Epithelial cell of proximal tubule (primary cell): ENCODE data around the gene LUZP2. TPM values are rescaled to one million over a fixed set of nuclear protein-coding genes. Genes with fewer than 3 reads are reported as not detected.

Experiments used
- DNase-seq: peaks from one replicate; pipeline ENCODE4 v3.0.0-alpha.2; 2011; ENCODE audit warnings: low read depth
- H3K4me3 ChIP-seq: 2 replicates; pipeline ENCODE4 v1.5.1; 2011; ENCODE audit warnings: low read depth, mild to moderate bottlenecking, low read length
- total RNA-seq: library from RNA; depleted of rRNA; stranded (reverse); fragments of >200 nt; gene quantifications from 2 replicates; pipeline ENCODE4 v1.2.3, GENCODE V29; 2015
- TF ChIP-seq, protein P1 (sequence below): conservative IDR thresholded peaks from 2 replicates; pipeline ENCODE4 v1.5.1; 2012; ENCODE audit warnings: low read depth, mild to moderate bottlenecking, low read length

LUZP2 gene
- total RNA-seq, 1 donor from 2014 or later, result 0.75 TPM

- no peak overlapping the region for H3K4me3 ChIP-seq
- no peak for DNase-seq
- TF ChIP-seq, protein P1, sequence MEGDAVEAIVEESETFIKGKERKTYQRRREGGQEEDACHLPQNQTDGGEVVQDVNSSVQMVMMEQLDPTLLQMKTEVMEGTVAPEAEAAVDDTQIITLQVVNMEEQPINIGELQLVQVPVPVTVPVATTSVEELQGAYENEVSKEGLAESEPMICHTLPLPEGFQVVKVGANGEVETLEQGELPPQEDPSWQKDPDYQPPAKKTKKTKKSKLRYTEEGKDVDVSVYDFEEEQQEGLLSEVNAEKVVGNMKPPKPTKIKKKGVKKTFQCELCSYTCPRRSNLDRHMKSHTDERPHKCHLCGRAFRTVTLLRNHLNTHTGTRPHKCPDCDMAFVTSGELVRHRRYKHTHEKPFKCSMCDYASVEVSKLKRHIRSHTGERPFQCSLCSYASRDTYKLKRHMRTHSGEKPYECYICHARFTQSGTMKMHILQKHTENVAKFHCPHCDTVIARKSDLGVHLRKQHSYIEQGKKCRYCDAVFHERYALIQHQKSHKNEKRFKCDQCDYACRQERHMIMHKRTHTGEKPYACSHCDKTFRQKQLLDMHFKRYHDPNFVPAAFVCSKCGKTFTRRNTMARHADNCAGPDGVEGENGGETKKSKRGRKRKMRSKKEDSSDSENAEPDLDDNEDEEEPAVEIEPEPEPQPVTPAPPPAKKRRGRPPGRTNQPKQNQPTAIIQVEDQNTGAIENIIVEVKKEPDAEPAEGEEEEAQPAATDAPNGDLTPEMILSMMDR, result no peak
Measured at GRCh38 chr11:24594401-24594800, 97.5 kb downstream of the LUZP2 start.

- TF ChIP-seq, protein P1, result no peak
- no peak overlapping the region for H3K4me3 ChIP-seq
- no peak for DNase-seq
Measured at GRCh38 chr11:24598641-24599040, 101.8 kb downstream of the LUZP2 start.

DNA sequence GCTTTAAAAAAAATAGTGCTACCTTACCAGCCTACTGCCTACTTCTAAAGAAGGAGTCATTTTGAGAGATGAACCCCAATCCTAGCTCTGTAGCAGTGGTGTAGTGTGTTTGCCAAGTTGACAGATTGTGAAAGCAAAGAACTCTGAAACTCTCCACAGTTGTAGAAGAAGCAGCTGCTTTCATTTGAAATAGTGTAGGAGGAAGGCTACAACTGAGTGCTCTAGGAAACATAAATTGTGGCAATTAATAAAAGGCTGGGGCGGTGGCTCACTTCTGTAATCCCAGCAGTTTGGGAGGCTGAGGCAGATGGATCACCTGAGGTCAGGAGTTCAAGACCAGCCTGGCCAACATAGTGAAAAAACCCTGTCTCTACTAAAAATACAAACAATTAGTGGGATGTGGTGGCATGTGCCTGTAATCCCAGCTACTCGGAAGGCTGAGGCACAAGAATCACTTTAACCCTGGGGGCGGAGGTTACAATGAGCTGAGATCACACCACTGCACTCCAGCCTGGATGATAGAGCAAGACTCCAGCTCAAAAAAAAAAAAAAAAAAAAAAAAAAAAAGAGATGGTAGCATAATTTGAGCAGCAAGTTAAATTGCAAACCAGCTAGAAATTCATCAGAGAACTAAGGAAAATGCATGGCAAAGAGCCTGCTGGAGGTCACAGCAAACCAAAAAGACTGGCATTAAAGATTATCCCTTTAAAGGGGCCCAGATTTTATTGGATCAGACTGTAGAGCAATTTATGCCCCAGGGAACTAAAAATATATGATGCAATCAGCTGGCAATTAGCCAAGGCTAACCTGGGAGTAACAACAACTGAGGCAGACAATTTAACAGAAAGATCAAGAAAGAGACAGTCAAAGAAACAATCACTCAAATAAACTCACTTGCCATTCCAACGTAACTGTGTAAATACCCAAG is 112.6 kb downstream of the LUZP2 start:
- no peak for DNase-seq
- H3K4me3 ChIP-seq, result no peak overlapping the region
- TF ChIP-seq, protein P1, result no peak

DNA sequence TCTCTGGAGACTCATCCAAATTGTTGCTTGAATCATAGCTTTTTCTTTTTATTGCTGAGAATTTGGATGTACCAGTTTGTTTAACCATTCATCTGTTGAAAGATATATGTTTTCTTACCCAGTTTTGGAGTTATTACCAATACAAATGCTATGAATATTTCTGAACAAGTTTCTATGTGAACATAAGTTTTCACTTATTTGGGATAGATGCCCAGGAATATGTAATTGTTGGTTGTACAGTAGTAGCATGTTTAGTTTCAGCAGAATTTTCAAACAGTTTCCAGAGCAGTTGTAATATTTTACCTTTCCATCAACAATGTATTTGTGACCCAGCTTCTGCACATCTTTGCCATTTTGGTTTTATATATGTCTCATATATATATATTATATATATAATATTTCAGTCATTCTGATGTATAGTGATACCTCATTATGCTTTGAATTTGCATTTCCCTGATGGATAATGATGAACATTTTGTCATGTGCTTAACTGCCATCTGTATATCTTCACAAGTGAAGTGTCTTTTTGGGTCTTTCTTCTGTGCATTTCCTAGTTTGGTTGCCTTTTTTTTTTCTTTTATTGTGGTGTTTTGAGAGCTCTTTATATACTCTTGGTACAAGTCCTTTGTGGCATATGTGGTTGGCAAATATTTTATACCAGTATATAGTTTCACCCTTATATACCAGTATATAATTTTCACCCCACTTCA is 118.8 kb downstream of the LUZP2 start:
- no peak overlapping the region for H3K4me3 ChIP-seq
- TF ChIP-seq, protein P1, result no peak
- no peak for DNase-seq

- TF ChIP-seq, protein P1, result peak; percentile 57
- H3K4me3 ChIP-seq, result no peak overlapping the region
- DNase-seq, result no peak
Measured at GRCh38 chr11:24617856-24618255, 121.0 kb downstream of the LUZP2 start.

GRCh38 chr11:24619900-24620299 is 123.0 kb downstream of the LUZP2 start:
- no peak overlapping the region for H3K4me3 ChIP-seq
- no peak for DNase-seq
- TF ChIP-seq, protein P1, result no peak
